ENCODE data around the gene MACROD1.

Gene MACROD1

DNA sequence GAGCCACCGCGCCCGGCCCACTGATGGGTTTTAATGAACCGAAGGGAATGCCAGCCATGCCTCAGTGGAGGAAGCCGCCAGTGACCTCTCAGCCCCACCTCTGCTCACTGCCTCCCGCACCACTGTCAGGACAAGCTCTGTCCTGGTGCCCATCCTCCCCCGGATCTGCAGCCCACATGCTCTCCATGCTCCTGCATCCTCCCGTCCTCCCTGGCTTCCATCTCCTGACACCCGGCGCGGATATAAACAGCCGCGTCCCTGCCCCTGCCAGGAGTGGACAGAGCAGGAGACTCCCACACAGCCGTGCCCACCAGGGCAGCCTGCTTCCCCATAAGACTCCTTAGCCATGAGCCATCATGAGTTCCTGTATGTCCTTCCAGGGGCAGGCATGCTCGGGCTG is 26.9 kb downstream of the MACROD1 start:
- Histone ChIP-seq H3K9me3 (ENCODE audit: low read depth, low read length) (no peaks in the 10 kb centered on the region), H3K27ac (no peak overlapping the region), H3K9ac (ENCODE audit: insufficient read length) (no peak overlapping the region), H3K36me3 (ENCODE audit: insufficient read depth, low read length) (no peaks in the 10 kb centered on the region), H3K4me3 (no peak overlapping the region)
- DNase-seq (ENCODE audit: low read depth, low spot score), result no peak
- TF ChIP-seq EZH2 (IDR thresholded peaks at IDR 0.05), result no peak
- no peak for TF ChIP-seq POLR2AphosphoS5 (IDR thresholded peaks at IDR 0.05; ENCODE audit: borderline replicate concordance, low read depth, low read length)
- no peak for TF ChIP-seq FOXP2 (optimal IDR thresholded peaks at IDR 0.05; ENCODE audit: control extremely low read depth, extremely low read length, insufficient read depth)

DNA sequence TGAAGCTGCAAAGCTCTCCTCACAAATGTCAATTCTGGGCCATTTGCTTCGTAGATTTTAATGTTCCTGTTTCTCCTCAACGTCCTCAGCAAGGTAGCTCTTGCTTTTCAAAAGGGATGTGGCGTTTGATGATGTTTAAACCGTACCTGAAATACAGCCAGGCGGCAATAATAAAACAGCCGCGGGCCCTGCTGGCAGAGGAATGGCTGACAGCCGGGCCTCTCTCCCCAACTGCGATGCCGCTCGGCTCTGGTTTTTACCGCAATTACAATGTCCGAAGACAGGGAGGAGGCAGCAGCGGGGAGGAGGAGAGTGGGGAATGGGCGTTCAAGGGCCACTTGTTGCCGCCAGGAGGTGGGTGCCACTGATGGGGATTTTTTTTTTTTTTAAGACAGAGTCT is 27.5 kb downstream of the MACROD1 start:
- H3K27ac ChIP-seq, result no peak overlapping the region
- no peak overlapping the region for H3K9ac ChIP-seq (ENCODE audit: insufficient read length)
- no peaks in the 10 kb centered on the region for H3K36me3 ChIP-seq (ENCODE audit: insufficient read depth, low read length)
- no peaks in the 10 kb centered on the region for H3K9me3 ChIP-seq (ENCODE audit: low read depth, low read length)
- TF ChIP-seq EZH2 (IDR thresholded peaks at IDR 0.05) (no peak), POLR2AphosphoS5 (IDR thresholded peaks at IDR 0.05; ENCODE audit: borderline replicate concordance, low read depth, low read length) (no peak)
- DNase-seq (ENCODE audit: low read depth, low spot score), result no peak
- no peak overlapping the region for H3K4me3 ChIP-seq

- H3K27ac ChIP-seq, result no peak overlapping the region
- DNase-seq (ENCODE audit: low read depth, low spot score), result no peak
- H3K36me3 ChIP-seq (ENCODE audit: insufficient read depth, low read length), result no peaks in the 10 kb centered on the region
- no peak for TF ChIP-seq EZH2 (IDR thresholded peaks at IDR 0.05)
- TF ChIP-seq POLR2AphosphoS5 (IDR thresholded peaks at IDR 0.05; ENCODE audit: borderline replicate concordance, low read depth, low read length), result no peak
- no peak for TF ChIP-seq FOXP2 (optimal IDR thresholded peaks at IDR 0.05; ENCODE audit: control extremely low read depth, extremely low read length, insufficient read depth)
- H3K9ac ChIP-seq (ENCODE audit: insufficient read length), result no peak overlapping the region
- no peak overlapping the region for H3K4me3 ChIP-seq
- no peaks in the 10 kb centered on the region for H3K9me3 ChIP-seq (ENCODE audit: low read depth, low read length)
These were observed 29.0 kb downstream of the MACROD1 start for GRCh38 chr11:64136765-64137441.

GRCh38 chr11:64135711-64136110 is 30.2 kb downstream of the MACROD1 start:
- H3K27ac ChIP-seq, result no peak overlapping the region
- H3K9me3 ChIP-seq (ENCODE audit: low read depth, low read length), result no peaks in the 10 kb centered on the region
- TF ChIP-seq EZH2 (IDR thresholded peaks at IDR 0.05) (no peak), POLR2AphosphoS5 (IDR thresholded peaks at IDR 0.05; ENCODE audit: borderline replicate concordance, low read depth, low read length) (no peak), FOXP2 (optimal IDR thresholded peaks at IDR 0.05; ENCODE audit: control extremely low read depth, extremely low read length, insufficient read depth) (no peak)
- H3K36me3 ChIP-seq (ENCODE audit: insufficient read depth, low read length), result no peaks in the 10 kb centered on the region
- H3K9ac ChIP-seq (ENCODE audit: insufficient read length), result no peak overlapping the region
- DNase-seq (ENCODE audit: low read depth, low spot score), result no peak
- no peak overlapping the region for H3K4me3 ChIP-seq

GRCh38 chr11:64134963-64135362 is 30.9 kb downstream of the MACROD1 start:
- no peaks in the 10 kb centered on the region for H3K36me3 ChIP-seq (ENCODE audit: insufficient read depth, low read length)
- TF ChIP-seq POLR2AphosphoS5 (IDR thresholded peaks at IDR 0.05; ENCODE audit: borderline replicate concordance, low read depth, low read length) (no peak), EZH2 (IDR thresholded peaks at IDR 0.05) (no peak), FOXP2 (optimal IDR thresholded peaks at IDR 0.05; ENCODE audit: control extremely low read depth, extremely low read length, insufficient read depth) (no peak)
- H3K9me3 ChIP-seq (ENCODE audit: low read depth, low read length), result no peaks in the 10 kb centered on the region
- no peak overlapping the region for H3K9ac ChIP-seq (ENCODE audit: insufficient read length)
- no peak overlapping the region for H3K4me3 ChIP-seq
- no peak for DNase-seq (ENCODE audit: low read depth, low spot score)
- H3K27ac ChIP-seq, result no peak overlapping the region

GRCh38 chr11:64132982-64133705 is 32.8 kb downstream of the MACROD1 start:
- H3K27ac ChIP-seq, result no peak overlapping the region
- H3K9ac ChIP-seq (ENCODE audit: insufficient read length), result no peak overlapping the region
- TF ChIP-seq POLR2AphosphoS5 (IDR thresholded peaks at IDR 0.05; ENCODE audit: borderline replicate concordance, low read depth, low read length) (no peak), EZH2 (IDR thresholded peaks at IDR 0.05) (no peak), FOXP2 (optimal IDR thresholded peaks at IDR 0.05; ENCODE audit: control extremely low read depth, extremely low read length, insufficient read depth) (no peak)

DNA sequence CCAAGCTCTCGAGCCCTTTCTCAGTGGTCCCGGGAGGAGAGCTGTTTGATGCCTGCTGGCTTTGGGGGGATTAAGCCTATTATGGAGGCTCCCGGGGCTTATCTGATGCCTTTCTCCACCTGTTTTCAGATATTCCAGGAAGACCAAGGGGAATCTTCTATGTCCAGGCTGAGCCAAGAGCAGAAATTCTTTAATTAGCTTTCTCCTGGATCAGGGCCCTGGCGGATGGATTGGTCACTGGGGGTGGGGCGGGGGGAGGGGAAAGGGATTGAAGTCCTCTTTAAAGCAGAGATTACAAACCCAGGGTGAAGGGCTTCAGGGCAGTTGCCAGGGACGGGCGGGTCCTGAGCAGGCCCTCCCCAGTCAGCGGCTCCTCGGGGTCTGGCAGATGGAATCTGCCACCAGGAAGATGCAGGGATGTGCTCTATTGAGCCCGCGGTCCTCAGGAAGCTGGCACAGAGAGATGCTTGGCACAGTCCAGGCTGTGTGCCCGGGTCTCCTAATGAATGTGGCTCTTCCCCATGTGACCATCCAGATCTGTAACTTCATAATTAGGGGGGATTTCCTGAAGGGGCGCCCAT is 33.6 kb downstream of the MACROD1 start:
- Histone ChIP-seq H3K9ac (ENCODE audit: insufficient read length) (no peak overlapping the region), H3K36me3 (ENCODE audit: insufficient read depth, low read length) (no peaks in the 10 kb centered on the region), H3K9me3 (ENCODE audit: low read depth, low read length) (no peaks in the 10 kb centered on the region), H3K27ac (no peak overlapping the region), H3K4me3 (no peak overlapping the region)
- no peak for DNase-seq (ENCODE audit: low read depth, low spot score)
- TF ChIP-seq EZH2 (IDR thresholded peaks at IDR 0.05) (no peak), POLR2AphosphoS5 (IDR thresholded peaks at IDR 0.05; ENCODE audit: borderline replicate concordance, low read depth, low read length) (no peak)

More at GRCh38 chr11:64132982-64133705, 32.8 kb downstream of the MACROD1 start:
- DNase-seq (ENCODE audit: low read depth, low spot score), result no peak
- H3K36me3 ChIP-seq (ENCODE audit: insufficient read depth, low read length), result no peaks in the 10 kb centered on the region
- no peak overlapping the region for H3K4me3 ChIP-seq
- no peaks in the 10 kb centered on the region for H3K9me3 ChIP-seq (ENCODE audit: low read depth, low read length)

DNA sequence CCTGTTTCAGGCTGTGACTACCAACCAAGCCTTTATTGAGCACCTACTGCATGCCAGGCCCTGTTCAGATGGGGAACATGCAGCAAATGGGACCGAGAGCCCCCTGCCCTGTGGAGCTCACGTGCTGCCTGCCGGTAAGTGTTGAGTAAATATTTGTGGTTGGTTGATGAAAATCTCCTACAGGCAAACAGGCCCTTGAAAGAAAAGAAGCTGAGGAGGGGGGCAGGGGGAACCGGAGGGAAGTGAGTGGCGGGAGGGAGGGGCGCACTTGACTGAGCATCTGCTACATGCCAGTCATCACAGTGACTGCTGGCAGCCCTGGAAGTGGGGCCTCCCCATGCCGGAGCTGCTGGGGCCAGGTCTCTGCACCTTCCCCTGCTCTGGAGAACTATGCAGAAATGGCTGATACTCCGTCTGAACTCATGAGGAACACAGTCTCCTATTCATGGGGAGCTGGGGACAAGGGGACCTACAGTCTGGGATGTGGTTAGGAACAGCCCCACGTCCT is 34.2 kb downstream of the MACROD1 start:
- no peak for DNase-seq (ENCODE audit: low read depth, low spot score)
- TF ChIP-seq FOXP2 (optimal IDR thresholded peaks at IDR 0.05; ENCODE audit: control extremely low read depth, extremely low read length, insufficient read depth), result no peak
- no peak for TF ChIP-seq POLR2AphosphoS5 (IDR thresholded peaks at IDR 0.05; ENCODE audit: borderline replicate concordance, low read depth, low read length)
- no peak for TF ChIP-seq EZH2 (IDR thresholded peaks at IDR 0.05)
- H3K4me3 ChIP-seq, result no peak overlapping the region
- no peak overlapping the region for H3K9ac ChIP-seq (ENCODE audit: insufficient read length)
- no peak overlapping the region for H3K27ac ChIP-seq
- H3K36me3 ChIP-seq (ENCODE audit: insufficient read depth, low read length), result no peaks in the 10 kb centered on the region
- H3K9me3 ChIP-seq (ENCODE audit: low read depth, low read length), result no peaks in the 10 kb centered on the region

Data from SK-N-MC (cell line).